Neuron (in vitro differentiated cells): Measurements from ENCODE around the gene ANHX.
"Not testable (repeated sequence)": the region's sequence is repeated elsewhere in the genome, so short reads cannot be mapped to it uniquely, and the experiment has no call there.

Experiments
- H2AFZ ChIP-seq: one replicate; pipeline ENCODE4 v1.6.1; 2013; ENCODE audit warnings: low read depth, mild to moderate bottlenecking, inconsistent platforms, low read length, moderate library complexity
- H3K27me3 ChIP-seq: one replicate; pipeline ENCODE4 v1.6.1; 2013; ENCODE audit warnings: low read length; ENCODE audit not compliant: insufficient read depth
- H3K36me3 ChIP-seq: one replicate; pipeline ENCODE4 v1.6.1; 2013; ENCODE audit warnings: low read length; ENCODE audit not compliant: insufficient read depth
- H3K4me1 ChIP-seq: one replicate; pipeline ENCODE4 v1.6.1; 2013; ENCODE audit warnings: low read length; ENCODE audit not compliant: insufficient read depth
- H3K4me3 ChIP-seq: 2 replicates; pipeline ENCODE4 v1.5.1; 2013; ENCODE audit warnings: mild to moderate bottlenecking, low read length, moderate library complexity
- H3K9me3 ChIP-seq: one replicate; pipeline ENCODE4 v1.6.1; 2013; ENCODE audit warnings: low read length

The ANHX gene

DNA sequence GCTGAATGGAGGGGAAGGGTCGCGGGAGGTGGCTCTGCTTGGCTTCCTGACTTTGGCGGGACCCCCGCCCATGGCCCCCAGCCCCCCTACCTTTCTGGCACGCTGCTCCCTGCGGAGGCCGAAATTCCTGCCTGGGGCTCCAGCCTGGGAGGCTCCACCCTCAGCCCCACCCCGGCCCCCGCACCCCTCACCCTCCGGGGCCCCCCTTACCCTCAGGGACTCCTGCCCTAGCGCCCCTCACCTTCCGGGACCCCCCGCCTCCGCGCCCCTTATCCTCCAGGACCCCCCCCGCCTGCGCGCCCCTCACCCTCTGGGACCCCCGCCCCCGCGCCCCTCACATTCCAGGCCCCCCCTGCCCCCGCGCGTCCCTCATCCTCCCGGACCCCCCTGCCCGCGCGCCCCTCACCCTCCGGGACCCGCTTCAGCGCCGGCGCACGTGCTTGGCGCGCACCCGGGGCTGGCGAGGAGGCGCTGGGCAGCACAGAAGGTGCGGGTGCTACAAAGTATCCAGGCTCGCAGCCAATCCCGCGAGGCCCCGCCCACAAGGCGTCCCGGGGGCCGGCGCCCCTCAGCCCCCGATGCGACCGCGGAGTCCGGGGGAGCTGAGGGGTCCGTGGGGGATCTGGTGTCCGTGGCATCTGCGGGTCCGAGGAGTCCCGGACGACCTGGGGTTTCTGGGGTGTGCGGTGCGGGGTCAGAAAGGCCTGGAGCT lies at the start of gene ANHX:
Gene ANHX, minus strand, starts transcription at position 477 of the 712 bp plus-strand sequence. CDS start 1,521 bp downstream, outside the sequence.
- Histone ChIP-seq H3K4me1 (no peaks in the 10 kb centered on the region), H3K36me3 (no peaks in the 10 kb centered on the region), H2AFZ (no peak within 1 kb of the TSS), H3K9me3 (peaks cover 14% of the 10 kb centered on the region), H3K27me3 (no peaks in the 10 kb centered on the region), H3K4me3 (no peak within 1 kb of the TSS)

DNA sequence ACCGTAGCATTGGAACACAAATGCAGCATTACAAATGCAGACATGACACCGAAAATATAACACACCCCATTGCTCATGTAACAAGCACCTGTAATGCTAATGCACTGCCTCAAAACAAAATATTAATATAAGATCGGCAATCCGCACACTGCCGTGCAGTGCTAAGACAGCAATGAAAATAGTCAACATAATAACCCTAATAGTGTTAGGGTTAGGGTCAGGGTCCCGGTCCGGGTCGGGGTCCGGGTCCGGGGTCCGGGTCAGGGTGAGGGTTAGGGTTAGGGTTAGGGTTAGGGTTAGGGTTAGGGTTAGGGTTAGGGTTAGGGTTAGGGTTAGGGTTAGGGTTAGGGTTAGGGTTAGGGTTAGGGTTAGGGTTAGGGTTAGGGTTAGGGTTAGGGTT lies 29.0 kb upstream of the ANHX start:
- not testable (repeated sequence) for H3K4me1 ChIP-seq, H3K4me3 ChIP-seq, H3K36me3 ChIP-seq, H2AFZ ChIP-seq, H3K27me3 ChIP-seq, H3K9me3 ChIP-seq

GRCh38 chr12:133264173-133264572 lies 28.5 kb upstream of the ANHX start:
- no peaks in the 10 kb centered on the region for H3K4me1 ChIP-seq
- no peaks in the 10 kb centered on the region for H3K36me3 ChIP-seq
- H3K27me3 ChIP-seq = no peaks in the 10 kb centered on the region
- H3K4me3 ChIP-seq = no peak overlapping the region
- H3K9me3 ChIP-seq = no peaks in the 10 kb centered on the region
- no peak overlapping the region for H2AFZ ChIP-seq

DNA sequence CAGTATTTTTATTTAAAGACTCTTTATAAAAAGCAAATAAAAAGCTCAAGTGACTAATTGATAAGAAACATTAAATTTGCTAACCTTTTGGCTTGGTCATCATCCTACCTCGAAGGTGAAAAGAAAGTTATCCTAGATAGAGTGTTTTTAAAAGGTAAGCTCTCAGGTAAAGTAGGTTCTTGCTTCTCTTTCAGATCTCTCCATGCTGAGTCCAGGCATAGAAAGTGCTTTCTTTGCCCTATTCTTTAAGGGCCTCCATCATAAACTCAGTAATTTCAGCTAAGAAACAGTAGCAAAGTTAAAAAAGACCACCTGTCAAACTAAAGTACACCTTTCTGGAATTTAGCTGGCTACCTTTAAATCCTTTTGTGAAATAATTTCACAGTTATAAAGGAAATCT lies 20.6 kb upstream of the ANHX start:
- Histone ChIP-seq H3K36me3 (no peaks in the 10 kb centered on the region), H2AFZ (no peak overlapping the region), H3K4me1 (no peaks in the 10 kb centered on the region), H3K4me3 (no peak overlapping the region), H3K9me3 (no peaks in the 10 kb centered on the region), H3K27me3 (no peaks in the 10 kb centered on the region)

DNA sequence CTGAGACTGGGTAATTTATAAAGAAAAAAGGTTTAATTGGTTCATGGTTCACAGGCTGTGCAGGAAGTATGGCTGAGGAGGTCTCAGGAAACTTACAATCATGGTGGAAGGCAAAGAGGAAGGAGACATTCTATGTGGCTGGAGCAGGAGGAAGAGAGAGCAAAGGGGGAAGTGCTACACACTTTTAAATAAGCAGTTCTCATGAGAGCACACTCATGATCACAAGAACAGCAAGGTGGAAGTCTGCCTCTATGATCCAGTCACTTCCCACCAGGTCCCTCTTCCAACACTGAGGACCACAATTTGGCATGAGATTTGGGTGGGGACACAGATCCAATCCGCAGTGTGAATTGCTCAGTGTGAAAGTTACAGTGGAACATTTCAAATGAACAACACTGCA lies 20.2 kb upstream of the ANHX start:
- H3K36me3 ChIP-seq, H3K4me3 ChIP-seq, H3K9me3 ChIP-seq, H2AFZ ChIP-seq, H3K27me3 ChIP-seq, H3K4me1 ChIP-seq: not testable (repeated sequence)

DNA sequence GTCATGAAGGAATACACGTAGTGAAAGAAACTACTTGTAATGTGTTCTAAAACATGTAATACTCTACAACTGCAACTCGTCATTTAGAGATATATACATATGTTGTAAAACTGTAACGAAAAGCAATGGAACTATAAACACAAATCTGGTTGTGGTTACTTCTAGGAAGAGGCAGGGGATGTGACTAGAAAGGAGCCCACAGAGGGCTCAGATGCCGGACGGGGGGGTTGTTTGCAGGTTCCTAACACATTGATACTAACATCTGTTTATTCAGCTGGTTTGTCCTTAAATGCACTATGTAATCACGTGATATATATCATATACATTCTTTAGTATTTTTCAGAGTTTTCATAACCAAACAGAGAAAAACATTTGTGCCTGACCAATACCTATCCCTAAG lies 16.1 kb upstream of the ANHX start:
- no peaks in the 10 kb centered on the region for H3K27me3 ChIP-seq
- no peaks in the 10 kb centered on the region for H3K4me1 ChIP-seq
- no peaks in the 10 kb centered on the region for H3K36me3 ChIP-seq
- no peak overlapping the region for H2AFZ ChIP-seq
- no peaks in the 10 kb centered on the region for H3K9me3 ChIP-seq
- no peak overlapping the region for H3K4me3 ChIP-seq

DNA sequence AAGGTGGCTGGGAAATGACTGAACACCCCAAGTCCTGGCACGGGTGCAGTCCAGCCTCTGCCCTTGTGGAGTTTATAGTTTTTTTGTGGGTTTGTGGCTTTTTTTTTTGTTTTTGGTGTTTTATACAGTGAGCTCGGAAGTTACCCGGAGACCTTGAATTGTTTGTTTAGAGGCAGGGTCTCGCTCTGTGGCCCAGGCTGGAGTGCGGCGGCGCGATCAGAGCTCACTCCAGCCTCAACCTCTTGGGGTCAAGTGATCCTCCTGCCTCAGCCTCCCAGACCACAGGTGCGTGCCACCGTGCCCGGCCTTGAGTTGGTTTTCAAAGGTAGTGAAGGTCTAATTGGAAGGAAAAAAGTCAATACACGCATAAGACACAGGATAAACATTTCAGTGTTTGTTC lies 879 bp upstream of the ANHX start:
- H3K9me3 ChIP-seq = peaks cover 16% of the 10 kb centered on the region
- H3K4me1 ChIP-seq = no peaks in the 10 kb centered on the region
- no peak overlapping the region for H3K4me3 ChIP-seq
- no peak overlapping the region for H2AFZ ChIP-seq
- no peaks in the 10 kb centered on the region for H3K36me3 ChIP-seq
- H3K27me3 ChIP-seq = no peaks in the 10 kb centered on the region

DNA sequence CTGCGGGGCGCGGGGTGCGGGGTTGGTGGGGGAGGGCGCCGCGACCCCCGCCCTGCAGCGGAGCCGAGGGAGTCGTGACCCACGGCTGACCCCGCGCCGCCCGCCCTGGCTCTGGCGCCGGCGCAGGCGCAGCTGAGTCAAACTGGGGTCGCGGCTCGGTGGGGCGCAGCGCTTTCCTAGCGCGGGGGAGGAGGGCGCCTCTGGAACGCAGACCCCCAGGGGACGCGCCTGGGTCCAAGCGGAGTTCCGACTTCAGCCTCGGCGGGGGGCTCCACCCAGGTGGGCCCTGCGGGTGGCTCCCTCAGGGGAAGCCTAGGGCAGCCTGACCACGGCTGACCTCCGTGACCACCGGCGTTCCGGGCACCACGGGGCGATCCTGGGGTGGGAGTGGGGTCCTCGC lies 467 bp upstream of the ANHX start:
- Histone ChIP-seq H3K4me3 (no peak overlapping the region), H3K27me3 (no peaks in the 10 kb centered on the region), H3K9me3 (peaks cover 16% of the 10 kb centered on the region), H2AFZ (no peak overlapping the region), H3K4me1 (no peaks in the 10 kb centered on the region), H3K36me3 (no peaks in the 10 kb centered on the region)

- Histone ChIP-seq H3K27me3 (no peaks in the 10 kb centered on the region), H3K4me3 (no peak overlapping the region), H3K9me3 (peaks cover 13% of the 10 kb centered on the region), H2AFZ (no peak overlapping the region), H3K4me1 (no peaks in the 10 kb centered on the region), H3K36me3 (no peaks in the 10 kb centered on the region)
Measured at GRCh38 chr12:133234971-133235370, 706 bp downstream of the ANHX start.

DNA sequence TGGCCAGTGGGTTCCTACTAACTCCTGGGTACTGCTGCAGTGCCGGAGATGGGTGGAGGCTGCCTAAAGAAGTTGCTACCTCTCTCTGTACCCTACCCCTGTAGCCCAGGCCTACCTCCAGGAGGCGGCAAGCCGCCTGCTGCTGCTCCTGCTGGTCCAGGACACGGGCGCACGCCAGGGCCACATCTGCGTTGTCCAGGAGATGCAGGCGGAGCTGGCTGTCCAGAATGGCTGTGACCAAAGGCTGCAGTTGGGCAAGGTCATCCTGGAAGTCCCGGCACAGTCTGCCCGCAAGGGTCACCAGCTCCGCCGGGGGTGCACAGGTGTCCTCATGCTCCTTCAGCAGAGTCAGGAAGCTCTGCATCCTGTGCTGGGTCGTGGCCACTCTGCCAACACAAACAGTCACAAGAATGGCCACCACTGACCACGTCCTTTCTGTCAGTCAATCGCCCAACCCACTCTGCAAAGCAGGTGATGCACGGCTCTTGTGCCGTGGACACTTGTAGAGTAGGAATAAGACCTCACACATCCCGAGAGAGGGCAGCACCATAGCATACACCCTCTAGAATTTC lies 1.6 kb downstream of the ANHX start:
- no peaks in the 10 kb centered on the region for H3K36me3 ChIP-seq
- peaks cover 13% of the 10 kb centered on the region for H3K9me3 ChIP-seq
- no peak overlapping the region for H3K4me3 ChIP-seq
- no peak overlapping the region for H2AFZ ChIP-seq
- no peaks in the 10 kb centered on the region for H3K27me3 ChIP-seq
- H3K4me1 ChIP-seq = no peaks in the 10 kb centered on the region

- H2AFZ ChIP-seq = no peak overlapping the region
- peaks cover 13% of the 10 kb centered on the region for H3K9me3 ChIP-seq
- H3K4me1 ChIP-seq = no peaks in the 10 kb centered on the region
- H3K36me3 ChIP-seq = no peaks in the 10 kb centered on the region
- H3K4me3 ChIP-seq = no peak overlapping the region
- H3K27me3 ChIP-seq = no peaks in the 10 kb centered on the region
Measured at GRCh38 chr12:133233006-133233405, 2.7 kb downstream of the ANHX start.

- Histone ChIP-seq H3K4me3 (no peak overlapping the region), H2AFZ (no peak overlapping the region), H3K36me3 (no peaks in the 10 kb centered on the region), H3K9me3 (peaks cover 14% of the 10 kb centered on the region), H3K27me3 (no peaks in the 10 kb centered on the region), H3K4me1 (no peaks in the 10 kb centered on the region)
Measured at GRCh38 chr12:133231001-133231400, 4.7 kb downstream of the ANHX start.

GRCh38 chr12:133227281-133227852 lies 8.3 kb downstream of the ANHX start:
- no peaks in the 10 kb centered on the region for H3K36me3 ChIP-seq
- H3K4me3 ChIP-seq = no peak overlapping the region
- H2AFZ ChIP-seq = no peak overlapping the region
- H3K27me3 ChIP-seq = no peaks in the 10 kb centered on the region
- H3K4me1 ChIP-seq = no peaks in the 10 kb centered on the region
- peaks cover 11% of the 10 kb centered on the region for H3K9me3 ChIP-seq
